HG03066 (cell line): ENCODE results near the gene LAMC2.

ENCODE experiments used
- ATAC-seq: cut with Tn5 transposase; IDR thresholded peaks from one replicate; pipeline ENCODE4 v1.9.1; 2021; ENCODE audit warnings: low read depth; ENCODE audit not compliant: unreplicated experiment

The LAMC2 gene

GRCh38 chr1:183167676-183168075, 18.4 kb upstream of the LAMC2 start:
- ATAC-seq = no peak

- no peak for ATAC-seq
Measured at GRCh38 chr1:183168308-183168707, 17.8 kb upstream of the LAMC2 start.

GRCh38 chr1:183173828-183174227, 12.2 kb upstream of the LAMC2 start:
- ATAC-seq = no peak

DNA sequence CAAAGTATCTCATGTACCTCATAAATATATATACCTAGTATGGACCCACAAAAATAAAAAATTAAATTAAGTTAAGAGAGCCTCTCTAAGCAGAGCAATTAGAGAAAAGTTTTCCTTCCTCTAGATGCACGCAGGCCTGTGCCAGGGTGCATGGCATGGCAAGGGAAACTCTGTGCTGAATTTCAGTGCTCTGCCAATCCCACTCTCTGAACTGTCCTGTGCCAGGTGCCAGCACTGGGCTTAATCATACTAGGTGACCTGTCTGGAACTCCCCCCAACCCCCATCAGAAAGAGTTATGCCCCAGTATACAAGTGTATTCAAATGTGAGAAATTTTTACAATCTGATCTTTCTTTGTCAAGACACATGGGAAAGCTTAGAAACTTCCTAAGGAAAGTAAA, 10.4 kb upstream of the LAMC2 start:
- no peak for ATAC-seq

DNA sequence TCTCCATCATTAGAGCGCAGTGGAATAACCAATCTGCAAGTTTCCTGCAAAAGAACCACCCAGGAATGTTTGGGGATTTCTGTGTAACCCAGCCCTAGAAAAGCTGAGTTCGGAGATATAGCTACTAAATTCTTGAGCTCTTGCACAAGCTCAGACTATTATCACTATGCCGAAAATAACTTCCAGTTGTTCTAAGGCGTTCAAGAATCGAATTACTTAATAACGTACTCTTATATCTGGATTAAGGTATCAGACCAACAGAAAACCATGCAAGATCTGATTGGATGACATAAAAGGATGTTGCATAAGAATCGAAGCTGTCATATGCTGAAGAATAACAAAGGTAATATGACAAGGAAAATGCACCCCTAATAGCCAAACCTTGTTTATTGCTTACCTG, 7.5 kb upstream of the LAMC2 start:
- no peak for ATAC-seq

DNA sequence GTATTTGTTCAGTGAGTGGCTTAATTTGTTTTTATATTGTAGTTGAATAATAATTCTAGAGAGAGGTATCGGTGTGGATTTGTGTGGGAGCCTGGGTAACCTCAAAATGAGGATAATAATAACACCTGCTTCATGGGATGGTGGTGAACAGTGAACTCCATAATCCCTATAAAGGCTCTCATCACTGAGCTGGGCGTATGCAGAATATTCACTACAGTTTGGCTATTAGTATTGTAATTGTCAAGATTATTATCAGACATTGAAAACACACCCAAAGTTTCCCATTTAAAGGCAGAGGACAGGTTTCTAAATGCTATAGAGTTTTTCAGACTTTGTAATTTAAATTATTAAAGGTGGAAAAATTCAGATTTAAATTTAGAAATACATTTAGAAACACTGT, 7.0 kb upstream of the LAMC2 start:
- ATAC-seq = no peak

DNA sequence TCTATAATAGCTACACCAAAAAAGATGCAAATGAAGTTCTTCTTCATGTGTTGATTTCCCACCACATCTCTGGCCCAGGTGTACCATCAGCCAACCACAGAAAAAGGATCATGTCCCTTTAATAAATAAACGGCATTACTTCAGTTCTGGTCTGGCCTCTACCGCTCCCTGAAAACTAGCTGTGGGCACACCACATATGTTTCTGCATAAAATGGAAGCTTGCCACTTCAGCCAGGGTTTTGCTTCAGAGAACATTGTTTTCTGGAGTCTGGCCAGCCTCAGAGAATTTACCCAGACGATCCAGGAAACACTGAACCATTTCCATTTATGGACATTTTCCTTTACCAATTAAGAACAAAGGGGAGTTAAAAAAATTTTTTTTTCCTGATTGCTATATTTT, 5.8 kb upstream of the LAMC2 start:
- ATAC-seq = no peak

GRCh38 chr1:183180634-183181056, 5.4 kb upstream of the LAMC2 start:
- ATAC-seq = peak; percentile 80

GRCh38 chr1:183186841-183187240, 777 bp downstream of the LAMC2 start:
- ATAC-seq = no peak

DNA sequence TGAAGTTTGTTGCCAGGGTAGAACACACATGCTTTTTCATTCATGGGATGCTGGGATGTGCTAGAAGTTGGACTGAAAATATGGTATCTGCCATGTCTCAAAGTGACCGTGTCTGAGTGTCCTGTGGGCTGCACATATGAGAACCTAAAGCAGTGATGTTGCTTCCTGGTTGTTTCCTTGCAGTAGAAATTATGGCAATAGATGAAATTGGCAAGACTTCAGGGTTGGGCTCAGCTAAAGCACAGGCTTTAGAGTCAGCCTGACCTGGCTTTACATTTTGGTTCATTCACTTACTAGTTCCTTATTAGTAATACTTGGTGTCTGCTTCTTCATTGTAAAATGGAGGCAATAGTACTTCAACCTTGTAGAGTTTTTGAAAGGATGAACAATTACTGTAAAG, 2.2 kb downstream of the LAMC2 start:
- ATAC-seq = no peak

GRCh38 chr1:183191833-183192232, 5.8 kb downstream of the LAMC2 start:
- ATAC-seq = no peak

DNA sequence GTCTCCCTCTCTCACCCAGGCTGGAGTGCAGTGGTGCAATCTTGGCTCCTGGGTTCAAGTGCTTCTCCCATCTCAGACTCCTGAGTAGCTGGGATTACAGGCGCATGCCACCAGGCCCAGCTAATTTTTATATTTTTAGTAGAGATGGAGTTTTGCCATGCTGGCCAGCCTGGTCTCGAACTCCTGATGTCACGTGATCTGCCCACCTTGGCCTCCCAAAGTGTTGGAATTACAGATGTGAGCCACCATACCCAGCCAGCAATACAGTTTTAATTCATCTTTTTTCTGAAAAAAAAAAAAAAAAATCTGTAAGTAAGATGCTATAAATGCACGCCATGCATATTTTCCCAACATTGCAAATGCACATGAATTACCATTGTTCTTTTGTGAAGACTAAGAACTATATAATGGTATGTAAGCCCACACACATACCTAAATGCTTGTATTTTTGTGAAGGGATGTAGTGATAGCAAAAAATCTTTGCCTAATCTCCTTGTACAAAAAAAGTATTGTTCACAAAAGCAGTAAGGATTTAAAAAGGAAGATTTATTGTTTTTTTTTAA, 8.0 kb downstream of the LAMC2 start:
- ATAC-seq = no peak

GRCh38 chr1:183194527-183195141, 8.6 kb downstream of the LAMC2 start:
- peak; percentile 92 for ATAC-seq

DNA sequence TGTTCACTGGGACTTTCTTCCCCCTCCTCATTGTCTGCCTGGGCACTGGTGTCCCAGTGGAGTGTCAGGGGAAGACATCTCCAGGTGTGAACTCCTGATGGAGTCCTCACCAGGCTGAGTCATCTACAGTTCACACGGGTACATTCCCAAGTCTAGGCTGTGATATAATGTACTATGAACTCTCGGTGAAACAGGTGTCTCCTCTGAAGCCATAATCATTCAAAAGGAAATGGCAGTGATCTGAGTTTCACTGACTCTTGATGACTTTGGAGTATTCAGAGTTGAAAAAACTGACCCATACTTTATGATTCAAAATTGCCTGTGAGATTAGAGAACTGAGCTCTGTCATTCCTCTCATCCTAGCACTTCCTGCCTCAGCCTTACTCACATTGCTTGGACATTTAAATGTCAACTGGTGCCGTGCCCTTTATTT, 9.1 kb downstream of the LAMC2 start:
- ATAC-seq = peak; percentile 36

DNA sequence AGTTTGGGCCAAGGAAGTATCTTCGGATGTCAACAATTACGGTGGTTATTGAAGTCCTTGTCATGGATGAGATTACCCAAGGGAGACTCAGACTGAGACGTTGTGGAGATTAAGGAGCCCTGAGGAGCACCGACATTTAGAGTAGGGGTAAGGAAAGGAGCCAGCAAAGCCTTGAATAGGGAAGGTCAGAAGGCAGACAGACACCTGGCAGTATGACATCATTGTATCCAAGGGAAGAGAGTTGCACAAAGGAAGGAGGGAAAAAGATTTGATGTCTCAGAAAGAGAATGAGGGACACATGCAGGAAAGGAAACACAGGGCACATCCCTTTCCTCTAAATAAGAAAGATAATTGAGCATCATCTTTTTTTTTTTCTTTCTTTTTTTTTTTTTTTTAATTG, 11.7 kb downstream of the LAMC2 start:
- ATAC-seq = no peak

DNA sequence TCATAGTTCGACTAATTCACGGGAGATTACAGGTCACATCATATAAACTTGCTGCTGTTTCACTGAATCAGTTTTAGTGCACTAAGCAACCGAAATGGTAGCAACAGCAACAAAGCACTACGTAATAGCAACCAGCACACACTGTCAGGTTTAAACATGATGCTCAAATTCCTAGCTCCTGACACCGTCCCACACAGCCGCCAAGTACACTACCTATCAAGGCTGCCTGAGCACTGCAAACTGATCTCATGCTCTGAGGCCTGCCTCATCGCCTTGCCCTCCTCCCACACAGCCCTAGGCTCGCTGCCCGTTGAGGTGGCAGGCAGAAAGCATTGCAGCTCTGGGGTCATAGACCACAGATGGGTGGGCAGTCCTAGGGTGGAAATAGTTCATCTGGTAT, 12.4 kb downstream of the LAMC2 start:
- no peak for ATAC-seq

- no peak for ATAC-seq
Measured at GRCh38 chr1:183199304-183199703, 13.2 kb downstream of the LAMC2 start.

DNA sequence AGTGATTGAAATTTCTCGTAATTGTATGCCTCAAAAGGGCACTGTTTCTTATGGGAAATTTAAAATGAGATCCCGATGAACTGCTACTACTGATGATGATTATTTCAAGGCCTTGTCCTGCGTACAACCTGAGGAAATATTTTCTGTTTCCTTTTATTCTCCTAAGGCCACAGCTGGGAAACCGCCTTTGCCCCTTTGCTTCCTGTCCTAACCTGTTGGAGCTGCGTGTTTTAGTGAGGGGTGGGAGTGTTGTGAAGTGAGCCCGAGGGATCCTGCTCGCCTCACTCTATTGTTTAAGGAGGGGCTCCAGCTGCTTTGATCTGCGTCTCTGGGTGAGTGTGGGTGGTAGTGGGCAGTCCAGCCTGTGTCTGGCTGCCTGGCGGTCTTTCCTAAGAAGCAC, 14.4 kb downstream of the LAMC2 start:
- no peak for ATAC-seq

DNA sequence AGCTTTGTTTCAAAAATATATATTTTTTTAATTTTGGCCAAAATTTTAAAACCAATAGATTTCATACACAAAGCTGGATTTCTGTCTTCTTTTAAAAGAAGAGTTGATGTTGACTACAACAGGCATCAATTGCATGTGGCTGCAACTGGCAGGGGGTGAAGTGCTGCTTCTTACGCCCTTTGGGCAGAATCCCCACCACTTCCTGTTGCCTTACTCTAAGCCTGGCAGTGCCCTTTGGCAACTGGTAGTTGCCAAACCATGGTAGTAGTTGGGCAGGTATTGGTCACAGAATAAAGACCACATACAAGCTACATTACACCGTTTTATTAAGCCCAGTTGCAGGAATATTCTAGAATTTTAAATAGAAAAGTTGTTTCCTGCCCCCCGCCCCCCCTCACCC, 17.0 kb downstream of the LAMC2 start:
- no peak for ATAC-seq

- no peak for ATAC-seq
Measured at GRCh38 chr1:183205196-183205781, 19.2 kb downstream of the LAMC2 start.

DNA sequence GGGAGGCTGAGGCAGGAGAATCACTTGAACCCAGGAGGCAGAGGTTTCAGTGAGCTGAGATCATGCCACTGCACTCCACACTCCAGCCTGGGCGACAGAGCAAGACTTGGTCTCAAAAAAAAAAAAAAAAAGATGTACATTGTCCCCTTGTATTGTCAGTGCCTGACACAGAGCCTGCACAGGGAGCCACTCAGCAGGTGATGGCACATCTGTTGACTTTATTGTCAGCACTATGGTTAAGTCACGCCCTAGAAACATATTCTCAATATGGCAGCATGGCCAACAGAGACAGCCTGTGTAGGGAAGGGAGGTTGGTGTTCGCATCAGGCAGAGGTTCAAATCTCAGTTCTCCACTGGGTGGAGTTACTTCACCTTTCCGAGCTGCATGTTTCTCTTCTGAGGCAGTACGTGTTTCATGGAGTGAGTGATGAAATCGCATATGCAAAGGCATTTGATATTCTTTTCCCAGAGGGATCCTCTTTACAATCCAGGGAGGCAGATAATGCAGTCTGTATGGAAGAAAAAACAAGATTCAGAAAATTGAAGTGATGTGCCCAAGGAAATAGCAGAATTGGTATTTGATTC, 20.6 kb downstream of the LAMC2 start:
- no peak for ATAC-seq

GRCh38 chr1:183209533-183210158, 23.6 kb downstream of the LAMC2 start:
- ATAC-seq = no peak
